ENCODE data around the gene MTA3. TPM values are rescaled to one million over a fixed set of nuclear protein-coding genes. Genes with fewer than 3 reads are reported as not detected.

The MTA3 gene
- total RNA-seq, 2 experiments from 2014 or later, result 27.0 to 30.9 TPM

DNA sequence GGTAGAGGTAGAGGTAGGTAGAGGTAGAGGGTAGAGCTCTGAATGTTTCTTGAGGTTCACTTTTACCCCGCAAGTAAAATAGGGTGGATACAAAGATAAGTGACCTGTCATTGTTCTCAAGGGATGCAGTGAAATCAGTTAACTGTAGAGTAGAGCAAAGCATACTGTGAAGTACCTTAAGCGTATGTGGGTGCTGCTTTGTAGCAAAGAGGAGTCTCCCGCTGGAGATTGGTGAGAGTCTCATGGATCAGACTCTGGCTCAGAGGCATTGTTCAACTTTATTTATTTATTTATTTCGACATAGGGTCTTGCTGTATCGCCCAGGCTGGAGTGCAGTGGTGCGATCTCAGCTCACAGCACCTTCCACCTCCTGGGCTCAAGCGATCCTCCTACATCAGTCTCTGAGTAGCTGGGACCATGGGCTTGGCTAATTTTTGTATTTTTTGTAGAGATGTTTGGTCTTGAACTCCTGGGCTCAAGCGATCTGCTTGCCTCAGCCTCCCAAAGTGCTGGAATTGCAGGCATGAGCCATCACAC is 38.7 kb downstream of the MTA3 start:
- no peak overlapping the region for H3K4me3 Mint-ChIP-seq
- H3K4me3 ChIP-seq (ENCODE audit: low read length), result no peak overlapping the region
- CTCF ChIA-PET, result interaction anchor here (0.7 kb wide), 1 partner anchor 133 kb away, joined by 3 read pairs; no protein-coding TSS in a partner anchor
- no peaks in the 10 kb centered on the region for H3K27me3 ChIP-seq (ENCODE audit: control insufficient read depth in 1 of 2, insufficient read depth in 2 of 2, low read length in 2 of 2)
- no peaks in the 10 kb centered on the region for H3K4me1 ChIP-seq (ENCODE audit: insufficient read depth, low read length)
- H3K9me3 Mint-ChIP-seq, result no peaks in the 10 kb centered on the region
- H3K36me3 Mint-ChIP-seq (ENCODE audit: low read depth), result peaks cover 43% of the 10 kb centered on the region
- no peaks in the 10 kb centered on the region for H3K9me3 ChIP-seq (ENCODE audit: control insufficient read depth in 1 of 2, insufficient read depth in 1 of 2, low read length in 2 of 2)
- TF ChIP-seq, protein P1, sequence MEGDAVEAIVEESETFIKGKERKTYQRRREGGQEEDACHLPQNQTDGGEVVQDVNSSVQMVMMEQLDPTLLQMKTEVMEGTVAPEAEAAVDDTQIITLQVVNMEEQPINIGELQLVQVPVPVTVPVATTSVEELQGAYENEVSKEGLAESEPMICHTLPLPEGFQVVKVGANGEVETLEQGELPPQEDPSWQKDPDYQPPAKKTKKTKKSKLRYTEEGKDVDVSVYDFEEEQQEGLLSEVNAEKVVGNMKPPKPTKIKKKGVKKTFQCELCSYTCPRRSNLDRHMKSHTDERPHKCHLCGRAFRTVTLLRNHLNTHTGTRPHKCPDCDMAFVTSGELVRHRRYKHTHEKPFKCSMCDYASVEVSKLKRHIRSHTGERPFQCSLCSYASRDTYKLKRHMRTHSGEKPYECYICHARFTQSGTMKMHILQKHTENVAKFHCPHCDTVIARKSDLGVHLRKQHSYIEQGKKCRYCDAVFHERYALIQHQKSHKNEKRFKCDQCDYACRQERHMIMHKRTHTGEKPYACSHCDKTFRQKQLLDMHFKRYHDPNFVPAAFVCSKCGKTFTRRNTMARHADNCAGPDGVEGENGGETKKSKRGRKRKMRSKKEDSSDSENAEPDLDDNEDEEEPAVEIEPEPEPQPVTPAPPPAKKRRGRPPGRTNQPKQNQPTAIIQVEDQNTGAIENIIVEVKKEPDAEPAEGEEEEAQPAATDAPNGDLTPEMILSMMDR (IDR thresholded peaks at IDR 0.05), result no peak
- H3K27ac Mint-ChIP-seq, result no peak overlapping the region
- intact Hi-C loops (cut with DNase I, micrococcal nuclease), result no loop called here
- H3K27ac ChIP-seq (ENCODE audit: low read depth in 1 of 2, low read length in 2 of 2), result no peak overlapping the region
- H3K27me3 Mint-ChIP-seq, result no peaks in the 10 kb centered on the region
- POLR2A ChIA-PET, result no interaction called here
- peaks cover 9% of the 10 kb centered on the region for H3K36me3 ChIP-seq (ENCODE audit: insufficient read depth, low read length)
- DNase-seq, result no peak
- peaks cover 20% of the 10 kb centered on the region for H3K4me1 Mint-ChIP-seq (ENCODE audit: low read depth)
- no peak for ATAC-seq (ENCODE audit: poor library complexity)

DNA sequence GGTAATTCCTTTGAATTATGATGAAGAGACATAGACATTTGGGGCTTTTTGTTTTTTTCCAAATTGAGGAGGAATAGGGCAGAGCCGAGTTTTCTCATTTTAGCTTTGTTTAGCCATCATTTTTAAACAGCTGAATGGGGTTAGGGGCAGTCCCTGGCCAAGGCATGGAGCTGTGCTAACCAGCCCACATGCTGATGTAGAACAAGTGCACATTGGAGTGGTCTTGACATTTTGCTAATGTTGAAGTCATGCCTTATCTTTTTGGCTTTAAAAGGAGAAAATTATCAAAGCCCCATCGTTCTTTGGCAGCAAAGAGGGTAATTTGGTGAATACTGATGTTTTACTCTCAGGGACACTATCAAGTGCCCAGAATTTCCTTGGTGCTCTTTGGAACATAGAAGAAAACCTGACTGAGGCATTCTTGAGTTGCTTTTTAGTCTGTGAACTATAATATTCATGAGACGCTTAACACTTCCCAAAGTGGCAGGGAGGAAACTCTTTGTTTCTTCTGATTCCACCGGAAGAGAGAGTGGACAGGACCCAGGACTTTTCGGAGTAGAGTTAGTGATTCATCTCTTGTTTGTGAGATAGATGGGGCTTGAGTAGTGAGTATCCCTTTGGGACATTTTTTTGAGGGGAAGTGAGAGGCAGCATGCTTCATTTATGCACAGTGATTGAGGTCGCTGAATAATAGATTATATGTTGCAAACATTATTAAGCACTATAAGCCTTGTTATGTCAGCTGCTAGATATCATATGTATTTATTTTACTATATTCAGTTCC is 45.0 kb downstream of the MTA3 start:
- ChIA-PET POLR2A (no interaction called here), CTCF (no interaction called here)
- H3K4me3 ChIP-seq (ENCODE audit: low read length), result no peak overlapping the region
- Mint-ChIP-seq H3K27ac (no peak overlapping the region), H3K4me1 (ENCODE audit: low read depth) (peaks cover 6% of the 10 kb centered on the region), H3K36me3 (ENCODE audit: low read depth) (peaks cover 53% of the 10 kb centered on the region), H3K27me3 (no peaks in the 10 kb centered on the region), H3K4me3 (no peak overlapping the region), H3K9me3 (no peaks in the 10 kb centered on the region)
- ATAC-seq (ENCODE audit: poor library complexity) (no peak), DNase-seq (no peak)
- H3K27me3 ChIP-seq (ENCODE audit: control insufficient read depth in 1 of 2, insufficient read depth in 2 of 2, low read length in 2 of 2), result no peaks in the 10 kb centered on the region
- H3K9me3 ChIP-seq (ENCODE audit: control insufficient read depth in 1 of 2, insufficient read depth in 1 of 2, low read length in 2 of 2), result no peaks in the 10 kb centered on the region
- H3K4me1 ChIP-seq (ENCODE audit: insufficient read depth, low read length), result no peaks in the 10 kb centered on the region
- TF ChIP-seq, protein P1 (IDR thresholded peaks at IDR 0.05), result no peak
- H3K36me3 ChIP-seq (ENCODE audit: insufficient read depth, low read length), result peaks cover 10% of the 10 kb centered on the region
- no peak overlapping the region for H3K27ac ChIP-seq (ENCODE audit: low read depth in 1 of 2, low read length in 2 of 2)
- intact Hi-C loops (cut with DNase I, micrococcal nuclease), result no loop called here

DNA sequence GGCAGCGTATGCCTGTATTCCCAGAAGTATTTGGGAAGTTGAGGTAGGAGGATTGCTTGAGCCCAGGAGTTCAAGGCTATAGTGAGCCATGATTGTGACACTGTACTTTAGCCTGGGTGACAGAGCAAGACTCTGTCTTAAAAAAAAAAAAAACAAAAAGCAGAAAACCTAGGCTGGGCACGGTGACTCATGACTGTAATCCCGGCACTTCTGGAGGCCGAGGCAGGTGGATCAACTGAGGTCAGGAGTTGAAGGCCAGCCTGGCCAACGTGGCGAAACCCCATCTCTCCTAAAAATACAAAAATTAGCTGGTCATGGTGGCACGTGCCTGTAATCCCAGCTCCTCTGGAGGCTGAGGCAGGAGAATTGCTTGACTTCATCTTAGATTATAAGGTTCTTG is 46.4 kb downstream of the MTA3 start:
- ATAC-seq (ENCODE audit: poor library complexity) (no peak), DNase-seq (no peak)
- Histone ChIP-seq H3K36me3 (ENCODE audit: insufficient read depth, low read length) (peaks cover 7% of the 10 kb centered on the region), H3K27me3 (ENCODE audit: control insufficient read depth in 1 of 2, insufficient read depth in 2 of 2, low read length in 2 of 2) (no peaks in the 10 kb centered on the region), H3K9me3 (ENCODE audit: control insufficient read depth in 1 of 2, insufficient read depth in 1 of 2, low read length in 2 of 2) (no peaks in the 10 kb centered on the region), H3K4me1 (ENCODE audit: insufficient read depth, low read length) (no peaks in the 10 kb centered on the region), H3K27ac (ENCODE audit: low read depth in 1 of 2, low read length in 2 of 2) (no peak overlapping the region), H3K4me3 (ENCODE audit: low read length) (no peak overlapping the region)
- Mint-ChIP-seq H3K27me3 (no peaks in the 10 kb centered on the region), H3K9me3 (no peaks in the 10 kb centered on the region), H3K4me1 (ENCODE audit: low read depth) (peaks cover 17% of the 10 kb centered on the region), H3K4me3 (no peak overlapping the region), H3K36me3 (ENCODE audit: low read depth) (peaks cover 57% of the 10 kb centered on the region), H3K27ac (no peak overlapping the region)
- TF ChIP-seq, protein P1 (IDR thresholded peaks at IDR 0.05), result no peak
- CTCF ChIA-PET, result interaction anchor here (0.7 kb wide), 1 partner anchor 14 kb away, joined by 4 read pairs; no protein-coding TSS in a partner anchor
- intact Hi-C loops (cut with DNase I, micrococcal nuclease), result no loop called here
- POLR2A ChIA-PET, result no interaction called here
